HepG2 (cell line): ENCODE measurements around the gene TBCCD1. TPM values are rescaled to one million over a fixed set of nuclear protein-coding genes. Genes with fewer than 3 reads are reported as not detected.

Experiments used
- AHDC1 ChIP-seq: sonication (generic); formaldehyde crosslinking; IDR thresholded peaks from 2 replicates; pipeline ENCODE4 v1.5.1; 2020; ENCODE audit warnings: mild to moderate bottlenecking, missing genetic modification reagents, borderline replicate concordance
- FOXO4 ChIP-seq: sonication (generic); formaldehyde crosslinking; conservative IDR thresholded peaks from 2 replicates; pipeline ENCODE4 v1.8.1; 2023; ENCODE audit warnings: missing genetic modification reagents
- GATAD1 ChIP-seq: IDR thresholded peaks from 2 replicates; pipeline ENCODE4 v1.6.1; 2016; ENCODE audit warnings: missing genetic modification reagents, missing compliant biosample characterization
- GLI4 ChIP-seq: sonication (generic); formaldehyde crosslinking; IDR thresholded peaks from 2 replicates; pipeline ENCODE4 v1.5.1; 2020; ENCODE audit warnings: missing genetic modification reagents, mild to moderate bottlenecking, moderate library complexity, borderline replicate concordance
- KLF6 ChIP-seq: IDR thresholded peaks from 2 replicates; pipeline ENCODE4 v1.8.0; 2016; ENCODE audit warnings: missing biosample characterization, missing genetic modification reagents
- MED13 ChIP-seq: sonication (generic); formaldehyde crosslinking; IDR thresholded peaks from 2 replicates; pipeline ENCODE4 v1.5.0; 2020; ENCODE audit warnings: missing genetic modification reagents
- PBX2 ChIP-seq: IDR thresholded peaks from 2 replicates; pipeline ENCODE4 v1.6.1; 2016; ENCODE audit warnings: control low read depth
- POLR2AphosphoS5 ChIP-seq: IDR thresholded peaks from 2 replicates; pipeline ENCODE4 v1.6.1; 2012; ENCODE audit warnings: low read depth, low read length
- SNAPC4 ChIP-seq: sonication (generic); formaldehyde crosslinking; IDR thresholded peaks from 2 replicates; pipeline ENCODE4 v1.4.0; 2020; ENCODE audit warnings: mild to moderate bottlenecking, missing genetic modification reagents
- TMF1 ChIP-seq: sonication (generic); formaldehyde crosslinking; IDR thresholded peaks from 2 replicates; pipeline ENCODE4 v1.8.1; 2022; ENCODE audit warnings: low read depth, missing genetic modification reagents
- XRCC5 ChIP-seq: fragments of 200-400 bp; formaldehyde crosslinking; optimal IDR thresholded peaks from 2 replicates; pipeline ENCODE3; 2017; ENCODE audit warnings: mild to moderate bottlenecking, low read length
- ZNF160 ChIP-seq: sonication (generic); formaldehyde crosslinking; IDR thresholded peaks from 2 replicates; pipeline ENCODE4 v1.8.0; 2022; ENCODE audit warnings: mild to moderate bottlenecking, inconsistent platforms, missing genetic modification reagents
- ZNF205 ChIP-seq: IDR thresholded peaks from 2 replicates; pipeline ENCODE4 v1.6.1; 2018; ENCODE audit warnings: missing biosample characterization, missing genetic modification reagents
- ZNF724P ChIP-seq: sonication (generic); formaldehyde crosslinking; IDR thresholded peaks from 2 replicates; pipeline ENCODE4 v1.8.0; 2022; ENCODE audit warnings: missing genetic modification reagents, borderline replicate concordance
- ZNF773 ChIP-seq: sonication (generic); formaldehyde crosslinking; IDR thresholded peaks from 2 replicates; pipeline ENCODE4 v1.4.0; 2020; ENCODE audit warnings: missing genetic modification reagents, borderline replicate concordance
- polyA plus RNA-seq, 8 experiments: library from polyadenylated mRNA; depleted of rRNA in 3 of 8; stranded (reverse) in 7 of 8; unstranded in 1 of 8; fragments of >200 nt; fragmentation: Illumina TruSeq in 4 of 8; extraction: Trizol in 4 of 8; gene quantifications; 2 replicates each; pipeline versions ENCODE4 v1.2.1 to v1.2.3, GENCODE V29; 2011 to 2016; ENCODE audit warnings: low read depth in 4 of 8, missing spikeins in 1 of 8, mixed read lengths in 1 of 8; ENCODE audit not compliant: insufficient read depth in 1 of 8
- total RNA-seq, 5 experiments: library from RNA; depleted of rRNA; stranded (reverse); fragments of >200 nt; fragmentation: Illumina TruSeq; extraction: Trizol; gene quantifications; 2 replicates each; pipeline ENCODE4 v1.2.3, GENCODE V29; 2016; ENCODE audit warnings: low read depth in 1 of 5

Gene TBCCD1
- total and polyA plus RNA-seq, 2 of the 13 experiments (the other 11 are each of a cell fraction or from before 2014, with no cell fraction given), result 13.6 to 16.2 TPM

GRCh38 chr3:186612721-186613636, 45.8 kb upstream of the TBCCD1 start, which contains the start of gene AHSG (continued):
- TF ChIP-seq AHDC1 (peak; percentile 97), POLR2AphosphoS5 (peak; percentile 96), ZNF205 (CRISPR knock-in tag) (peak; percentile 38; the same call in 1 of the 2 replicates), GLI4 (CRISPR knock-in tag) (peak; percentile 76; the same call in 1 of the 2 replicates), MED13 (peak; percentile 99), SNAPC4 (CRISPR knock-in tag) (peak; percentile 62; the same call in 1 of the 2 replicates), ZNF724P (CRISPR knock-in tag) (peak; percentile 86), XRCC5 (peak; percentile 27), KLF6 (CRISPR knock-in tag) (peak; percentile 65), GATAD1 (CRISPR knock-in tag) (peak; percentile 60), FOXO4 (0 out of 2 replicates have a peak, but pooled peaks have one; percentile 81), TMF1 (peak; percentile 68), ZNF773 (CRISPR knock-in tag) (no peak; the same call in 1 of the 2 replicates), ZNF160 (CRISPR knock-in tag) (peak; percentile 86), PBX2 (no peak)
